Hepatocyte (in vitro differentiated cells): ENCODE data around the gene LTN1.

Experiments
- EZH2 ChIP-seq: fragments of 200-600 bp; sonication (generic); IDR thresholded peaks from 2 replicates; pipeline ENCODE4 v1.6.1; 2016; ENCODE audit warnings: antibody characterized with exemption, mild to moderate bottlenecking, borderline replicate concordance
- TF ChIP-seq, protein P1 (sequence below): fragments of 200-600 bp; sonication (generic); IDR thresholded peaks from 2 replicates; pipeline ENCODE4 v1.5.1; 2016; ENCODE audit warnings: antibody characterized with exemption, mild to moderate bottlenecking; ENCODE audit not compliant: poor library complexity

DNA sequence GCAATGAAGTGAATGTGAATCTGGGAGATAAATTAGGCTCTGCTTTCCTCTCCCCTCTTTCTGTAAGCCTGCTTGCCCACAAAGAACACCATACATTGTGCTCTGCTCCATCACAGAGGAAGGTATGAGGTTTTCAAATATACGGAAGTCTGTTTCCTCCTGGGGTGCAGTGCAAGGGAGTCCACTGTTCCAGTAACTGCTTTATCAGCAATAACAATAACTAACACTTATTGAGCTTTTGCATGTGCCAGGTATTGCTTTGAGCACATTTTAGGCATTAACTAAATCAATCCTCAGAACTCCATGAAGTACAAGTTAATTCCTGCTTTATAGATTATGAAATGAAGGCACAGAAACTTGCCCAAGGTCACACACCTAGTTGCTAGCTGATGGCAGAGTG, 10.0 kb downstream of the LTN1 start:
- TF ChIP-seq, protein P1, sequence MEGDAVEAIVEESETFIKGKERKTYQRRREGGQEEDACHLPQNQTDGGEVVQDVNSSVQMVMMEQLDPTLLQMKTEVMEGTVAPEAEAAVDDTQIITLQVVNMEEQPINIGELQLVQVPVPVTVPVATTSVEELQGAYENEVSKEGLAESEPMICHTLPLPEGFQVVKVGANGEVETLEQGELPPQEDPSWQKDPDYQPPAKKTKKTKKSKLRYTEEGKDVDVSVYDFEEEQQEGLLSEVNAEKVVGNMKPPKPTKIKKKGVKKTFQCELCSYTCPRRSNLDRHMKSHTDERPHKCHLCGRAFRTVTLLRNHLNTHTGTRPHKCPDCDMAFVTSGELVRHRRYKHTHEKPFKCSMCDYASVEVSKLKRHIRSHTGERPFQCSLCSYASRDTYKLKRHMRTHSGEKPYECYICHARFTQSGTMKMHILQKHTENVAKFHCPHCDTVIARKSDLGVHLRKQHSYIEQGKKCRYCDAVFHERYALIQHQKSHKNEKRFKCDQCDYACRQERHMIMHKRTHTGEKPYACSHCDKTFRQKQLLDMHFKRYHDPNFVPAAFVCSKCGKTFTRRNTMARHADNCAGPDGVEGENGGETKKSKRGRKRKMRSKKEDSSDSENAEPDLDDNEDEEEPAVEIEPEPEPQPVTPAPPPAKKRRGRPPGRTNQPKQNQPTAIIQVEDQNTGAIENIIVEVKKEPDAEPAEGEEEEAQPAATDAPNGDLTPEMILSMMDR, result no peak
- no peak for TF ChIP-seq EZH2
